H9 (cell line): ENCODE results near the gene KCNA5. TPM values are rescaled to one million over a fixed set of nuclear protein-coding genes. Genes with fewer than 3 reads are reported as not detected.

Experiments used
- DNase-seq: peaks from one replicate; pipeline ENCODE4 v3.0.0-alpha.2; 2017
- H2AFZ ChIP-seq: one replicate; pipeline ENCODE4 v1.6.1; 2013; ENCODE audit warnings: mild to moderate bottlenecking, low read length, control low read depth, moderate library complexity
- H2AK5ac ChIP-seq: 2 replicates; pipeline ENCODE4 v1.6.1; 2013; ENCODE audit warnings: low read length, control low read depth, mixed read lengths; ENCODE audit not compliant: insufficient read length
- H2BK120ac ChIP-seq: one replicate; pipeline ENCODE4 v1.6.1; 2013; ENCODE audit warnings: low read depth, mild to moderate bottlenecking, low read length, control low read depth, inconsistent platforms; ENCODE audit not compliant: poor library complexity, severe bottlenecking
- H2BK12ac ChIP-seq: 2 replicates; pipeline ENCODE4 v1.6.1; 2013; ENCODE audit warnings: low read length, control low read depth, mixed read lengths, low read depth; ENCODE audit not compliant: insufficient read length
- H2BK15ac ChIP-seq: 2 replicates; pipeline ENCODE4 v1.6.1; 2013; ENCODE audit warnings: low read depth, low read length, control low read depth
- H2BK20ac ChIP-seq: one replicate; pipeline ENCODE4 v1.6.1; 2013; ENCODE audit warnings: low read depth, mild to moderate bottlenecking, low read length, control low read depth, inconsistent platforms; ENCODE audit not compliant: poor library complexity, severe bottlenecking
- H2BK5ac ChIP-seq: 2 replicates; pipeline ENCODE4 v1.6.1; 2013; ENCODE audit warnings: low read length, control low read depth, mixed read lengths; ENCODE audit not compliant: insufficient read length
- H3K14ac ChIP-seq: 2 replicates; pipeline ENCODE4 v1.6.1; 2013; ENCODE audit warnings: low read length, control low read depth; ENCODE audit not compliant: insufficient read depth
- H3K18ac ChIP-seq: 2 replicates; pipeline ENCODE4 v1.6.1; 2013; ENCODE audit warnings: low read depth, mild to moderate bottlenecking, mixed read lengths, low read length, control low read depth; ENCODE audit not compliant: insufficient read length
- H3K23ac ChIP-seq: 2 replicates; pipeline ENCODE4 v1.6.1; 2013; ENCODE audit warnings: low read length, control low read depth, mixed read lengths, low read depth; ENCODE audit not compliant: insufficient read length
- H3K23me2 ChIP-seq: 2 replicates; pipeline ENCODE4 v1.6.1; 2013; ENCODE audit warnings: low read depth, mild to moderate bottlenecking, mixed read lengths, low read length, control low read depth; ENCODE audit not compliant: insufficient read length, poor library complexity, severe bottlenecking
- H3K27ac ChIP-seq: 2 replicates; pipeline ENCODE4 v1.5.1; 2013; ENCODE audit warnings: low read length, control low read depth, mixed read lengths, low read depth; ENCODE audit not compliant: insufficient read length
- H3K27me3 ChIP-seq: 2 replicates; pipeline ENCODE4 v1.6.1; 2013; ENCODE audit warnings: low read length, control low read depth, inconsistent platforms; ENCODE audit not compliant: insufficient read depth
- H3K4ac ChIP-seq: 2 replicates; pipeline ENCODE4 v1.6.1; 2013; ENCODE audit warnings: low read depth, mild to moderate bottlenecking, control low read depth, inconsistent platforms, low read length, moderate library complexity
- H3K4me1 ChIP-seq: 2 replicates; pipeline ENCODE4 v1.6.1; 2013; ENCODE audit warnings: low read length, control low read depth, inconsistent platforms; ENCODE audit not compliant: insufficient read depth
- H3K4me2 ChIP-seq: 2 replicates; pipeline ENCODE4 v1.6.1; 2013; ENCODE audit warnings: low read length, control low read depth, mixed read lengths; ENCODE audit not compliant: insufficient read length, insufficient read depth
- H3K56ac ChIP-seq: 2 replicates; pipeline ENCODE4 v1.6.1; 2013; ENCODE audit warnings: low read depth, mild to moderate bottlenecking, mixed read lengths, low read length, control low read depth; ENCODE audit not compliant: insufficient read length
- H3K79me1 ChIP-seq: 2 replicates; pipeline ENCODE4 v1.6.1; 2013; ENCODE audit warnings: low read depth, mild to moderate bottlenecking, moderate library complexity, low read length, control low read depth, inconsistent platforms; ENCODE audit not compliant: insufficient read depth, poor library complexity, severe bottlenecking
- H3K79me2 ChIP-seq: 2 replicates; pipeline ENCODE4 v1.6.1; 2013; ENCODE audit warnings: low read length, control low read depth, inconsistent platforms; ENCODE audit not compliant: insufficient read depth
- H3K9ac ChIP-seq: 2 replicates; pipeline ENCODE4 v1.6.1; 2013; ENCODE audit warnings: low read length, control low read depth, mixed read lengths; ENCODE audit not compliant: insufficient read length; ENCODE audit errors: extremely low read depth
- H3K9me3 ChIP-seq: one replicate; pipeline ENCODE4 v1.6.1; 2013; ENCODE audit warnings: low read depth, low read length, inconsistent platforms; ENCODE audit not compliant: control insufficient read depth
- H3T11ph ChIP-seq: one replicate; pipeline ENCODE4 v1.6.1; 2013; ENCODE audit warnings: mild to moderate bottlenecking, low read length, control low read depth, inconsistent platforms
- H4K20me1 ChIP-seq: one replicate; pipeline ENCODE4 v1.6.1; 2013; ENCODE audit not compliant: control insufficient read depth, insufficient read length, insufficient read depth
- H4K5ac ChIP-seq: 2 replicates; pipeline ENCODE4 v1.6.1; 2013; ENCODE audit warnings: low read depth, mild to moderate bottlenecking, mixed read lengths, low read length, control low read depth; ENCODE audit not compliant: insufficient read length
- H4K8ac ChIP-seq: replicated peaks from 2 replicates; pipeline ENCODE4 v1.6.1; 2013; ENCODE audit warnings: low read length, control low read depth, mixed read lengths, low read depth; ENCODE audit not compliant: insufficient read length
- H4K91ac ChIP-seq: 2 replicates; pipeline ENCODE4 v1.6.1; 2013; ENCODE audit warnings: low read depth, mild to moderate bottlenecking, moderate library complexity, mixed read lengths, low read length, control low read depth; ENCODE audit not compliant: insufficient read length
- H3K27ac Mint-ChIP-seq, 3 experiments: 2 replicates in 2 of 3; 3 replicates in 1 of 3; pipeline ENCODE4 v1.8.0; 2020 to 2021; ENCODE audit warnings: mixed read lengths in 3 of 3, mild to moderate bottlenecking in 1 of 3, moderate library complexity in 1 of 3
- H3K27me3 Mint-ChIP-seq: 2 replicates; pipeline ENCODE4 v1.8.0; 2021; ENCODE audit warnings: low read depth, mild to moderate bottlenecking, moderate library complexity, mixed read lengths
- H3K36me3 Mint-ChIP-seq, 3 experiments: 2 replicates in 2 of 3; 3 replicates in 1 of 3; pipeline ENCODE4 v1.8.0; 2020 to 2021; ENCODE audit warnings: low read depth in 3 of 3, mixed read lengths in 3 of 3; ENCODE audit not compliant: insufficient read depth in 1 of 3
- H3K4me1 Mint-ChIP-seq, 2 experiments: 2 replicates each; pipeline ENCODE4 v1.8.0; 2020; ENCODE audit warnings: mixed read lengths in 2 of 2
- H3K4me3 Mint-ChIP-seq, 2 experiments: 2 replicates in 1 of 2; 3 replicates in 1 of 2; pipeline ENCODE4 v1.8.0; 2020 to 2021; ENCODE audit warnings: mild to moderate bottlenecking in 2 of 2, mixed read lengths in 2 of 2, moderate library complexity in 1 of 2
- H3K9me3 Mint-ChIP-seq, 2 experiments: 2 replicates in 1 of 2; 3 replicates in 1 of 2; pipeline ENCODE4 v1.8.0; 2020; ENCODE audit warnings: mild to moderate bottlenecking in 2 of 2, mixed read lengths in 2 of 2, moderate library complexity in 1 of 2
- WGBS: extraction: QIAGEN DNeasy Blood & Tissue Kit; methylation state at CpG from one replicate; pipeline ENCODE4 v1.1.7; 2013; ENCODE audit warnings: missing lambda C conversion rate, low lambda C conversion rate, mixed read lengths; ENCODE audit not compliant: insufficient read length; ENCODE audit errors: extremely low coverage; 5-methylcytosine and 5-hydroxymethylcytosine counted together
- total RNA-seq: library from RNA; stranded (reverse); gene quantifications from 2 replicates; pipeline ENCODE4 v1.2.1, GENCODE V29; 2021
- TF ChIP-seq, protein P1 (sequence below): fragments of 200-600 bp; sonication (generic); conservative IDR thresholded peaks from 3 replicates; pipeline ENCODE4 v1.8.0; 2021; ENCODE audit warnings: antibody characterized with exemption, mild to moderate bottlenecking

The KCNA5 gene
- total RNA-seq, 1 experiment from 2014 or later, result 0.22 TPM

DNA sequence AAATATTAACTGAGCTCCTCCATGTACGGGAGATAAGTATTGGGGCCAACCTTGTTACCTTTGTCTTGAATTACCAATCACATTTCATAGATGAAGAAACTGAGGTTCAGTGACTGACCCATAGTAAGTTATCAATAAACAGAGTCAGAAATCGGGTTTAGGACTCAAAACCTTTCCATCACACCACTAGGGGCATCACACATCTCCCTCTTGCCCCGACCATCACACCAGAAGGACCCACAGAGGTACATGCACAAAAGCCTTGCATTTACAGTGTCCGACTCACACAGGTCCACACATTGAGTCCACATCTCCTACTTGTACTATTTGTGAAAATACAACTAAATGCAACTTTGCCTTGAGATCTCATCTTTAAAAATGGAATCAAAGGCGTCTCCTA, 29.4 kb downstream of the KCNA5 start:
- no peak overlapping the region for H3K18ac ChIP-seq
- no CpG with 5 or more reads among the region's 5 CpGs for WGBS
- H3K79me2 ChIP-seq, result no peaks in the 10 kb centered on the region
- no peak overlapping the region for H2AFZ ChIP-seq
- no peak overlapping the region for H3K9ac ChIP-seq
- no peak overlapping the region for H4K8ac ChIP-seq
- no peaks in the 10 kb centered on the region for H3K79me1 ChIP-seq
- H2BK20ac ChIP-seq, result no peak overlapping the region
- no peaks in the 10 kb centered on the region for H3K9me3 Mint-ChIP-seq
- no peak overlapping the region for H2AK5ac ChIP-seq
- no peaks in the 10 kb centered on the region for H3K9me3 ChIP-seq
- no peak overlapping the region for H3T11ph ChIP-seq
- H4K20me1 ChIP-seq, result no peaks in the 10 kb centered on the region
- H2BK120ac ChIP-seq, result no peak overlapping the region
- no peak overlapping the region for H3K56ac ChIP-seq
- H3K23ac ChIP-seq, result no peak overlapping the region
- H3K27me3 ChIP-seq, result no peaks in the 10 kb centered on the region
- no peak overlapping the region for H2BK15ac ChIP-seq
- no peak overlapping the region for H3K27ac Mint-ChIP-seq
- TF ChIP-seq, protein P1, sequence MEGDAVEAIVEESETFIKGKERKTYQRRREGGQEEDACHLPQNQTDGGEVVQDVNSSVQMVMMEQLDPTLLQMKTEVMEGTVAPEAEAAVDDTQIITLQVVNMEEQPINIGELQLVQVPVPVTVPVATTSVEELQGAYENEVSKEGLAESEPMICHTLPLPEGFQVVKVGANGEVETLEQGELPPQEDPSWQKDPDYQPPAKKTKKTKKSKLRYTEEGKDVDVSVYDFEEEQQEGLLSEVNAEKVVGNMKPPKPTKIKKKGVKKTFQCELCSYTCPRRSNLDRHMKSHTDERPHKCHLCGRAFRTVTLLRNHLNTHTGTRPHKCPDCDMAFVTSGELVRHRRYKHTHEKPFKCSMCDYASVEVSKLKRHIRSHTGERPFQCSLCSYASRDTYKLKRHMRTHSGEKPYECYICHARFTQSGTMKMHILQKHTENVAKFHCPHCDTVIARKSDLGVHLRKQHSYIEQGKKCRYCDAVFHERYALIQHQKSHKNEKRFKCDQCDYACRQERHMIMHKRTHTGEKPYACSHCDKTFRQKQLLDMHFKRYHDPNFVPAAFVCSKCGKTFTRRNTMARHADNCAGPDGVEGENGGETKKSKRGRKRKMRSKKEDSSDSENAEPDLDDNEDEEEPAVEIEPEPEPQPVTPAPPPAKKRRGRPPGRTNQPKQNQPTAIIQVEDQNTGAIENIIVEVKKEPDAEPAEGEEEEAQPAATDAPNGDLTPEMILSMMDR, result peak; percentile 47; the same call in 2 of the 3 replicates
- no peak overlapping the region for H3K14ac ChIP-seq
- H2BK12ac ChIP-seq, result no peak overlapping the region
- no peaks in the 10 kb centered on the region; the same call in 1 of the 2 replicates for H3K4me1 ChIP-seq
- H3K4me3 Mint-ChIP-seq, result no peak overlapping the region
- no peak overlapping the region for H4K5ac ChIP-seq
- H3K27ac ChIP-seq, result no peak overlapping the region
- H3K27me3 Mint-ChIP-seq, result peaks cover 4% of the 10 kb centered on the region
- H4K91ac ChIP-seq, result no peak overlapping the region
- peaks cover 24 to 34% of the 10 kb centered on the region in 2 experiments for H3K4me1 Mint-ChIP-seq
- no peaks in the 10 kb centered on the region for H3K23me2 ChIP-seq
- no peak for DNase-seq
- no peak overlapping the region for H3K4me2 ChIP-seq
- no peak overlapping the region for H3K4ac ChIP-seq
- no peak overlapping the region for H2BK5ac ChIP-seq
- no peaks in the 10 kb centered on the region for H3K36me3 Mint-ChIP-seq
